GM18505 (cell line): ENCODE measurements around the gene EPB41L3.

Experiments used
- ATAC-seq: cut with Tn5 transposase; IDR thresholded peaks from one replicate; pipeline ENCODE4 v1.9.1; 2021; ENCODE audit not compliant: unreplicated experiment
- POLR2A ChIP-seq: IDR thresholded peaks from 4 replicates; pipeline ENCODE4 v1.6.1; 2011; ENCODE audit warnings: borderline replicate concordance; ENCODE audit not compliant: insufficient read depth, insufficient read length; ENCODE audit errors: extremely low read depth

EPB41L3 gene

DNA sequence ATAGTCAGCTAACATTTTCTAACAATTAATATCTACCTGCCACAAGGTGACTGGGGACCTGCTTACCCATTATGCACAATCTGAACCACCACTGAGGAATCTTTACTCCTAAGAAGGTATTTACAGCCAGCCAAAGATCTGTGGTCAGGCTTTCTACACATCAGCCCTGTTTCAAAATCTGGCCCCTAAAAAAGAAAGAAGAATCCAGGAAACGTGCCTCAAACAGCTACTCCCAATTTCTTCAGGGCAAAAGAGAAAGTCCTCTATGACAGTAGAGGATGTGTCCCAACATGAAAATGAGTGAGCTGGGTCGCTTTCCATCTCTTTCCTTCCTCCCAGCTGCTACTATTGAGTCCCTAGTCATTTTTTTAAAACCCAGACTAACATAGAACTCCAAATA lies 79.5 kb downstream of the EPB41L3 start:
- ATAC-seq: no peak
- no peak for TF ChIP-seq POLR2A

DNA sequence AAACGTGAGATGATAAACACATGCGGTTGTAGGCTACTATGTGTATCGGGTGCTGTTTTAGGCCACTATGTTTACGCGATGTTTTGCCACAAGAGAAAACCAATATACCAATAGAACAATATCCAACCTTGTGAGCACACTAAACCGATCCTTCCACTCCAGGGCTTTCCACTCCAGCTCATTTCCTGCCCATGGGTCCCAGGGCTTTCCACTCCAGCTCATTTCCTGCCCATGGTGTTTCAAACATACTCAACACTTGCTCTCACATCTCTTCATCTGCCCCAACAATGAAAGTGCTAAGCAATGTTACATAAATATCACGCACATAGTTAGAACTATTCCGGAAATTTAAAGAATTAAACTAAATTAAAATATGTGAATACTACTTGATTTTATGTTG lies 80.0 kb downstream of the EPB41L3 start:
- no peak for ATAC-seq

DNA sequence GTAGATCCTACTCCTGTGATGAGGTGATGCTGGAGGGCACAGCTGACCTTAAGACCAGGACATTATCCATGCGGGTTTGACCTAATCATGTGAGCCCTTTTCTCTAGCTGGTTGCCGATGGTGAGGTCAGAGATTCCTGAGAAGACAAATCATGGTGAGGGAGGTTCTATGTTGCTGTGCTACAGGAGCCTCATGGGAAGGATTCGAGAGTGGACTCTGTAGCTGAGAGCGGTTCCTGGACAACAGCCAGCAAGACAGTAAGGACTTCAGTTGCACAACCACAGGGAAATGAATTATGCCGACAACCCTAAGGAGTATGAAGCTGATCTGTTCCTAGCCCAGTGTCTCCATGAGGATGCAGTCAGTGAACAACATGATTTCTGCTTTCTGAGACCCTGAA lies 80.4 kb downstream of the EPB41L3 start:
- no peak for ATAC-seq

More for the DNA sequence above, 80.0 kb downstream of the EPB41L3 start:
- no peak for TF ChIP-seq POLR2A

DNA sequence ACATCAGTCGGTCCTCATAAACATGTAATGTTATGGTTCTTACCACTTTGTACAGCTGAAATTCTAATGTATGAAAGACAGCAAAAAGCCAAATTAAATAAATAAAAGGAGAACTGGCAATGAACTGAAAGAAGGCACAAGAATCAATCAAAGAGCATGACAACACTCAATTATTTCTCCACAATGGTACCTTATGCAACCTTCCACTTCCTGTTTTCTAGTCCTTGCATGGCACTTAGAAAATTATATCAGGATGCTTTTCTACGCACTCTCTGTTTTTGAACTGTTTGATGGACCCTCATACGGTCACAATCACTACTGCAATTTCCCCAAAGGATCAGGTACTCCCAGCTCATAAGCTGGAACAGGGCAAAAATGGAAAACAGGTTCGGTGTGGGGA lies 81.6 kb downstream of the EPB41L3 start:
- no peak for TF ChIP-seq POLR2A
- no peak for ATAC-seq

More for the DNA sequence above, 80.4 kb downstream of the EPB41L3 start:
- TF ChIP-seq POLR2A: no peak

DNA sequence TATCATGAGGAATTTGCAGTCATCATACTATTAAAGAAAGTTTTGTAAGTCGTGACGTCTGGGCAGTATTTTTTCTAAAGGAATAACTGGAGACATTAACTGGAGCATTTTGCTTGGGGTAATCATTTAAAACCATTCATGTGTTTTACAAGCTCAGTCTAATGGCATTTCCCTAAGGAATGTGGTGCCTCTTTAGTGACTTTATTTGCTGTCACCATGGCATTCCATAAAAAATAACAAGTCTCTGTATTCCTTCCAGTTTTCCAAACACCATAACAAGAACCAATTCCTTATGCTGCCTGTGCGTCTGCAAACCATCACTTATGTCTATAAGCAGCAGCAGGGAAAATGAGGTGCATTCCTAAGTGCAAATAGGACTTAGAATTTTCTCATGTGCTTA lies 82.8 kb downstream of the EPB41L3 start:
- ATAC-seq: no peak
- no peak for TF ChIP-seq POLR2A

DNA sequence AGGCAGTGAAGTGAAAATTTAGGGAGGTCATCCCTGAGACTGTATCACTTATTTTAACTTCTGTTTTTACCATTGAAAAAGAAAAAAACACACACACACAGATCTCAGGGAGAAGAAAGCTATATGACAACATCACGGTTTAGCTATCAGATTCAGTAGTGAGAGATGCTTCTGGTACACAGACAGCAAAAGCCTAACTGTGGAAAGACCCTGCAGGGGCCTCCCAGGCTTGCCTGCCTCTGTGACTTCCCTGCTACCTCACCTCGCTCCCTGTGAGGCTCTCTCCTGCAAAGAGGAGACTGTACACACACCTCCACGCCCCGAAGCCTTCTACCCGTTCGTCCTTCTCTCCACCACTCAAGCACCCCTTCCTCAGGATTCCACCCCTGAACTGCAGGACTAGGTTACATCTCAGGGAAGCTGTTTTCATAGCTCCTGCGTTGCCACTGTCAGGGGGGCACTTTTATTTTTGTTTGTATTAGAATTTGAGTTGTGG lies 86.3 kb downstream of the EPB41L3 start:
- no peak for TF ChIP-seq POLR2A
- ATAC-seq: no peak

DNA sequence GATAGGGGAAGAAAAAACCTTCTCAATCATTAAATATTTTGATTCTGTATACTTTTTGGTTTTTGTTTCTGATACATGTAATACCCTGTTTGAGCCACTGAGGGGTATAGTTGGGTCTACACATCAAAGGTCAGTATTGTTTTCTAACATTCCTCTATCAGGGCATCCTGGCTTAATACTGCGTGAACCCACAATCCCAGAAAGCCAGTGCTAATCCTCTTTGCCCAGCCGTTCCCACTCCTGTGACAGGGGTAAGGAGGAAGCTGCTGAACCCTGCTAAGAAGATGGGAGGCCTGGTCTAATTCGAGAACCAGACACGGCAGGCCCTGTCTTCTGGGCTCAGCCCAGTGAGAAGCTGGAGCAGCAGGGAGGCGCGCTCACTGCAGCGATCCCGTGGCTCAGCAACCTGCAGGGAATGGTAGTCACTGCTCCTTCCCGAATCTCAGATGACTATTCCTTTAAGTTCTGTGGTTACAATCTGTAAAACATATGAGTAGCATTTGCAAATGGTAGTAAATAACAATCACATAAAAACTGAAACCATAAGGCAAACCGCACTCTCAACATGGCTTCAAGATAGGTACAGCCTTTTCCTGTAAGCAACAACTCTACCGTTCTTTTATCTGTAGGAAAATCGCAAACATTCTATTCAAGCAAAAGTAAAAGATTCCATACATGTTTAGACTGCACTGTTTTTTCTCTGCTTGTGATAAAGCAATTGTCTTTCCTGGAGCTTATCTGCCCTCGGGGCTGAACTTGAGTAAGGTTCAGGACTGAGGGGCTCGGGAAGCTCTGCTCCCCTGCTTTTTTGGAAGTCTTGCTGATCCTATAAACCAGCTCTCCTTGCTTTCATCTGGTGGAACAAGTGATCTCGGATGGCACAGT lies 87.0 kb downstream of the EPB41L3 start:
- TF ChIP-seq POLR2A: no peak
- ATAC-seq: no peak

DNA sequence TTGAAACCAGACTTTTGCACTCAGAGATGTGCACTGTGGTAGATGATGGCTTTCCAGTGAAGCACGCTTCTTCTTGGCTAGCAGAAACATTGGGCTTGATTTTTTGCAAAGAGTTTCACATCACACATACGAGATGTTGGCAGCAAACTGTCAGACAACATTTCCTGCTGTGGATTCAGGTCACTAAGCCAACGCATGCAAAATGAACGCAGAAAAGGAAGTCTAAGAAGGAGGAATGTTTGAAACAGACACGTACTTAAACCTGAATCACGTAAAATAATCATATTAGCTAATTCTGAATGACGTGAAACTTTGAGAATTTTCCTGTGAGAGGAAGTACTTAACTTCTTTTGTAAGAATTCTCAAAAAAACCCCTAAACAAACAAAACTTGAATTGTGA lies 88.1 kb downstream of the EPB41L3 start:
- TF ChIP-seq POLR2A: no peak
- ATAC-seq: no peak

DNA sequence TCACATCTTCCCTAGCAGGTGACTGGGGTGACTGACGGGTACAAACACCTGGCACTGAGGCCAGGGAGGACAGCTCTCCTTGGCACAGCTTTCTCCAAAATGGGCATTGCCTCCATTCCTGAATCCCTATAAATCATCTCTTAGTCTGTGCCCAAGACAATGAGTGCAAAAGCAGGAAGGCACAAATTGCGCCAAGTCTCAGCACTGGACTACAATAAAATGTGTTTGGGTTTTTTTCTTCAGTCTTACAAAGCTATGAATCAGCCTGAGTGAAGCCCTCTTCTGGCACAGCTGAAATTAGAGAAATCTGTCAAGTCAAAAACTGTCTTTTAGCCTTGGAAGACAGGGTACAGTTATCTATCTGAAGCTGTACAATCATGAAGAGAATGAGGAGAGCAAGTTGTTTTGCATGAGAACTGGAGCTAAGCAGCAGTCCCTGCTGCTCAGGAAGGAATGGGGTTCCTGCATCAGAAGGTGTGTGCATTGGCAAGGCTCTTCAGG lies 90.8 kb downstream of the EPB41L3 start:
- TF ChIP-seq POLR2A: no peak
- no peak for ATAC-seq

DNA sequence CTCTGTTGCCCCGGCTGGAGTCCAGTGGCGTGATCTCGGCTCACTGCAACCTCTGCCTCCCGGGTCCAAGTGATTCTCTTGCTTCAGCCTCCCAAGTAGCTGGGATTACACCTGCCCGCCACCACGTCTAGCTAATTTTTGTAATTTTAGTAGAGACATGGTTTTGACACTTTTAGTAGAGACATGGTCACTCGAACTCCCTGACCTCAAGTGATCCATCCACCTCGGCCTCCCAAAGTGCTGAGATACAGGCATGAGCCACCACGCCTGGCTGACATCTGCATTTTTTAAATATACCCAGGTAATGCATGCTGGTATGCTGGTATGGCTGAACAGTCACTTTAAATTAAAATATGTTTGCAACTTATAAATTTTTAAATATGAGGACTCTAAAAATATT lies 91.9 kb downstream of the EPB41L3 start:
- ATAC-seq: no peak
- no peak for TF ChIP-seq POLR2A

DNA sequence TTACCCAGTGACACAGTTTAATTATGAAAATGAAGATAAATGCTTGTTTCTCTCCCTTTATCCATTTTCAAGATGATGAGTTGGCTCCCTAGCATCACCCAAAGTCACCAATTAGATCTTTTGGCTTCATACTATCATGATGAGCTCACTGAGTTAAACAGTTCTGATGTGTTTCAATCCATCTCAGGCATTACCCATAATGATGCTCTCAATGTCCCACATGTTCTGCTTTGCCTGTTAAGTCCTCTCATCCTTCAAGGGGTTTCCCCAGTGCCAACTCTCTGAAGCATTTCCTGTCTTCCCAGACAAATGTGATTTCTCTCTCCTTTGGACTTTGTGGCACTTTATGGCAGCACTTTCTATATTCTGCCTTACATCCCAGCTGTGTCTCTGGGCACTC lies 92.6 kb downstream of the EPB41L3 start:
- no peak for ATAC-seq
- no peak for TF ChIP-seq POLR2A

DNA sequence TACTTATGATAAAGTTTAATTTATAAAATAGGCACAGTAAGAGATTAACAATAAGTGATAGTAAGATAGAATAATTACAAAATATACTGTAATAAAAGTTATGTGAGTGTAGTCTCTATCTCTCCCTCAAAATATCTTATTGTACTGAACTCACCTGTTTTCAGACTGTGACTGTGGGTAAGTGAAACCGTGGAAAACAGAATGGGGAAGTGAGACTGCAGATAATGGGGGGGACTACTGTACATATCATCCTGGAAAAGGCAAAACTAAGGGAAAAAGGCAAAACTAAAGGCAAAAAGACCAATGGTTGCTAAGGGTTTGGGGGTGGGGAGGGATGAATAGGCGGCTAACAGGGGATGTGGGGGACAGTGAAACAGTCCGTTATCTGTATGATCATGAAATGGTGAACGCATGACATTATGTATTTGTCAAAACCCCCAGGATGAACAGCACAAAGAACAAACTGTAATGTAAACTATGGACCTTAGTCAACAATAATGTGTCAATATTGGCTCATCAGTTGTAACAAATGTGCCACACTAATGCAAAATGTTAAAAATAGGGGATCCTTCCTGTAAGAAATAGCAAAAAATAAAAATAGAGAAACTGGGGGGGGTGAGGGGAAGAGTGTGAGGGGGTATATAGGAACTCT lies 93.8 kb downstream of the EPB41L3 start:
- TF ChIP-seq POLR2A: no peak
- ATAC-seq: no peak

DNA sequence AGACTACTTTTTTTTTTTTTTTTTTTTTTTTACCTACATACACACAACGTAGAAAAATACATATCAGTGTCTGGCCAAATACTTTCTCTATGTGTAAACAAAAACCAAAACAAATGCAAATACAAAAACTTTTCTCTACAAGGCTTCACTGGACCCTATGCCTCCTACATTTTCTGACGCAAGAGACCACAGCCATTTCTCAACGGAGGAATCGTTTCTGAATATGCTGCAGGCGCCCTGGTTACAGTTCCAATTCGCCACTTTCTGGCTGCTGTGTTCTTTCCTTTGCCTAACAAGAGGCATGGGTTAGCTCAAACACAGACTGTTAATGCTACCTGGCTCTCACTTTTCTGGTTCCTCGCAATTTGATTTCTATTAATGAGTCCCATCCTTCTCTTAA lies 96.4 kb downstream of the EPB41L3 start:
- no peak for ATAC-seq
- TF ChIP-seq POLR2A: no peak

DNA sequence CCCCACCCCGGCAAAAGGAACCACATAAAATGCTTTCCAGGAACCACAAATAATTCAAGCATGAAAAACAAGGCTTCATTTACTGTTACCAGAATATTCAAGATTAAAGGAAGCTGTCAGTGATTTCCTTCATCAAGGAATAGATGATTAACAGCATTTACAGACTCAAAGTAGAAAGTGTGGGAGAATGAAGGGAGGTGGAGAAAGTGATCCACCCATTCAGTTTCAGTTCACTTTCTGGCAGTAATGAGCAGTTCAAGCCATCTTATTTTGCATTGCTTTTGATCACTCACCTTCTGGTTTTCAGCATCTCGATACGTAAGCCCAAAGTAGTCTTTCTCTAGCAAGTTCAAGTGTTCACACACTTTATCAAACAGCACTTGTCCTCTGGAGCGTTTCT lies 99.0 kb downstream of the EPB41L3 start:
- no peak for TF ChIP-seq POLR2A
- ATAC-seq: peak; percentile 69
